ENCODE data around the gene CASZ1. TPM values are rescaled to one million over a fixed set of nuclear protein-coding genes. Genes with fewer than 3 reads are reported as not detected.
A peak's percentile ranks its signal among the peaks of the same experiment; 100 is the strongest.

The CASZ1 gene
- total and polyA plus RNA-seq, 2 experiments from 2014 or later = 6.2 to 6.7 TPM

GRCh38 chr1:10606064-10606463, 190.4 kb downstream of the CASZ1 start:
- no peaks in the 10 kb centered on the region for H3K4me1 ChIP-seq (ENCODE audit: insufficient read depth)
- TF ChIP-seq CREB1 (CRISPR knock-in tag; IDR thresholded peaks at IDR 0.05; ENCODE audit: low read depth) = no peak
- no peak for TF ChIP-seq EZH2phosphoT487 (IDR thresholded peaks at IDR 0.05; ENCODE audit: unreplicated experiment)
- TF ChIP-seq POLR2AphosphoS5 (IDR thresholded peaks at IDR 0.05; ENCODE audit: low read depth) = no peak
- no peak for TF ChIP-seq ZNF331 (CRISPR knock-in tag; IDR thresholded peaks at IDR 0.05; ENCODE audit: low read depth)
- TF ChIP-seq, protein P1, sequence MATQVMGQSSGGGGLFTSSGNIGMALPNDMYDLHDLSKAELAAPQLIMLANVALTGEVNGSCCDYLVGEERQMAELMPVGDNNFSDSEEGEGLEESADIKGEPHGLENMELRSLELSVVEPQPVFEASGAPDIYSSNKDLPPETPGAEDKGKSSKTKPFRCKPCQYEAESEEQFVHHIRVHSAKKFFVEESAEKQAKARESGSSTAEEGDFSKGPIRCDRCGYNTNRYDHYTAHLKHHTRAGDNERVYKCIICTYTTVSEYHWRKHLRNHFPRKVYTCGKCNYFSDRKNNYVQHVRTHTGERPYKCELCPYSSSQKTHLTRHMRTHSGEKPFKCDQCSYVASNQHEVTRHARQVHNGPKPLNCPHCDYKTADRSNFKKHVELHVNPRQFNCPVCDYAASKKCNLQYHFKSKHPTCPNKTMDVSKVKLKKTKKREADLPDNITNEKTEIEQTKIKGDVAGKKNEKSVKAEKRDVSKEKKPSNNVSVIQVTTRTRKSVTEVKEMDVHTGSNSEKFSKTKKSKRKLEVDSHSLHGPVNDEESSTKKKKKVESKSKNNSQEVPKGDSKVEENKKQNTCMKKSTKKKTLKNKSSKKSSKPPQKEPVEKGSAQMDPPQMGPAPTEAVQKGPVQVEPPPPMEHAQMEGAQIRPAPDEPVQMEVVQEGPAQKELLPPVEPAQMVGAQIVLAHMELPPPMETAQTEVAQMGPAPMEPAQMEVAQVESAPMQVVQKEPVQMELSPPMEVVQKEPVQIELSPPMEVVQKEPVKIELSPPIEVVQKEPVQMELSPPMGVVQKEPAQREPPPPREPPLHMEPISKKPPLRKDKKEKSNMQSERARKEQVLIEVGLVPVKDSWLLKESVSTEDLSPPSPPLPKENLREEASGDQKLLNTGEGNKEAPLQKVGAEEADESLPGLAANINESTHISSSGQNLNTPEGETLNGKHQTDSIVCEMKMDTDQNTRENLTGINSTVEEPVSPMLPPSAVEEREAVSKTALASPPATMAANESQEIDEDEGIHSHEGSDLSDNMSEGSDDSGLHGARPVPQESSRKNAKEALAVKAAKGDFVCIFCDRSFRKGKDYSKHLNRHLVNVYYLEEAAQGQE (IDR thresholded peaks at IDR 0.05; ENCODE audit: unreplicated experiment) = no peak
- TF ChIP-seq, protein P2, sequence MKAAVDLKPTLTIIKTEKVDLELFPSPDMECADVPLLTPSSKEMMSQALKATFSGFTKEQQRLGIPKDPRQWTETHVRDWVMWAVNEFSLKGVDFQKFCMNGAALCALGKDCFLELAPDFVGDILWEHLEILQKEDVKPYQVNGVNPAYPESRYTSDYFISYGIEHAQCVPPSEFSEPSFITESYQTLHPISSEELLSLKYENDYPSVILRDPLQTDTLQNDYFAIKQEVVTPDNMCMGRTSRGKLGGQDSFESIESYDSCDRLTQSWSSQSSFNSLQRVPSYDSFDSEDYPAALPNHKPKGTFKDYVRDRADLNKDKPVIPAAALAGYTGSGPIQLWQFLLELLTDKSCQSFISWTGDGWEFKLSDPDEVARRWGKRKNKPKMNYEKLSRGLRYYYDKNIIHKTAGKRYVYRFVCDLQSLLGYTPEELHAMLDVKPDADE (IDR thresholded peaks at IDR 0.05) = no peak
- no peak for TF ChIP-seq ZNF114 (CRISPR knock-in tag; IDR thresholded peaks at IDR 0.05)
- no peak for TF ChIP-seq JUNB (IDR thresholded peaks at IDR 0.05; ENCODE audit: unreplicated experiment)
- no peak for TF ChIP-seq CTCF (conservative IDR thresholded peaks at IDR 0.05; ENCODE audit: low read depth in 2 of 2)
- TF ChIP-seq, protein P3, sequence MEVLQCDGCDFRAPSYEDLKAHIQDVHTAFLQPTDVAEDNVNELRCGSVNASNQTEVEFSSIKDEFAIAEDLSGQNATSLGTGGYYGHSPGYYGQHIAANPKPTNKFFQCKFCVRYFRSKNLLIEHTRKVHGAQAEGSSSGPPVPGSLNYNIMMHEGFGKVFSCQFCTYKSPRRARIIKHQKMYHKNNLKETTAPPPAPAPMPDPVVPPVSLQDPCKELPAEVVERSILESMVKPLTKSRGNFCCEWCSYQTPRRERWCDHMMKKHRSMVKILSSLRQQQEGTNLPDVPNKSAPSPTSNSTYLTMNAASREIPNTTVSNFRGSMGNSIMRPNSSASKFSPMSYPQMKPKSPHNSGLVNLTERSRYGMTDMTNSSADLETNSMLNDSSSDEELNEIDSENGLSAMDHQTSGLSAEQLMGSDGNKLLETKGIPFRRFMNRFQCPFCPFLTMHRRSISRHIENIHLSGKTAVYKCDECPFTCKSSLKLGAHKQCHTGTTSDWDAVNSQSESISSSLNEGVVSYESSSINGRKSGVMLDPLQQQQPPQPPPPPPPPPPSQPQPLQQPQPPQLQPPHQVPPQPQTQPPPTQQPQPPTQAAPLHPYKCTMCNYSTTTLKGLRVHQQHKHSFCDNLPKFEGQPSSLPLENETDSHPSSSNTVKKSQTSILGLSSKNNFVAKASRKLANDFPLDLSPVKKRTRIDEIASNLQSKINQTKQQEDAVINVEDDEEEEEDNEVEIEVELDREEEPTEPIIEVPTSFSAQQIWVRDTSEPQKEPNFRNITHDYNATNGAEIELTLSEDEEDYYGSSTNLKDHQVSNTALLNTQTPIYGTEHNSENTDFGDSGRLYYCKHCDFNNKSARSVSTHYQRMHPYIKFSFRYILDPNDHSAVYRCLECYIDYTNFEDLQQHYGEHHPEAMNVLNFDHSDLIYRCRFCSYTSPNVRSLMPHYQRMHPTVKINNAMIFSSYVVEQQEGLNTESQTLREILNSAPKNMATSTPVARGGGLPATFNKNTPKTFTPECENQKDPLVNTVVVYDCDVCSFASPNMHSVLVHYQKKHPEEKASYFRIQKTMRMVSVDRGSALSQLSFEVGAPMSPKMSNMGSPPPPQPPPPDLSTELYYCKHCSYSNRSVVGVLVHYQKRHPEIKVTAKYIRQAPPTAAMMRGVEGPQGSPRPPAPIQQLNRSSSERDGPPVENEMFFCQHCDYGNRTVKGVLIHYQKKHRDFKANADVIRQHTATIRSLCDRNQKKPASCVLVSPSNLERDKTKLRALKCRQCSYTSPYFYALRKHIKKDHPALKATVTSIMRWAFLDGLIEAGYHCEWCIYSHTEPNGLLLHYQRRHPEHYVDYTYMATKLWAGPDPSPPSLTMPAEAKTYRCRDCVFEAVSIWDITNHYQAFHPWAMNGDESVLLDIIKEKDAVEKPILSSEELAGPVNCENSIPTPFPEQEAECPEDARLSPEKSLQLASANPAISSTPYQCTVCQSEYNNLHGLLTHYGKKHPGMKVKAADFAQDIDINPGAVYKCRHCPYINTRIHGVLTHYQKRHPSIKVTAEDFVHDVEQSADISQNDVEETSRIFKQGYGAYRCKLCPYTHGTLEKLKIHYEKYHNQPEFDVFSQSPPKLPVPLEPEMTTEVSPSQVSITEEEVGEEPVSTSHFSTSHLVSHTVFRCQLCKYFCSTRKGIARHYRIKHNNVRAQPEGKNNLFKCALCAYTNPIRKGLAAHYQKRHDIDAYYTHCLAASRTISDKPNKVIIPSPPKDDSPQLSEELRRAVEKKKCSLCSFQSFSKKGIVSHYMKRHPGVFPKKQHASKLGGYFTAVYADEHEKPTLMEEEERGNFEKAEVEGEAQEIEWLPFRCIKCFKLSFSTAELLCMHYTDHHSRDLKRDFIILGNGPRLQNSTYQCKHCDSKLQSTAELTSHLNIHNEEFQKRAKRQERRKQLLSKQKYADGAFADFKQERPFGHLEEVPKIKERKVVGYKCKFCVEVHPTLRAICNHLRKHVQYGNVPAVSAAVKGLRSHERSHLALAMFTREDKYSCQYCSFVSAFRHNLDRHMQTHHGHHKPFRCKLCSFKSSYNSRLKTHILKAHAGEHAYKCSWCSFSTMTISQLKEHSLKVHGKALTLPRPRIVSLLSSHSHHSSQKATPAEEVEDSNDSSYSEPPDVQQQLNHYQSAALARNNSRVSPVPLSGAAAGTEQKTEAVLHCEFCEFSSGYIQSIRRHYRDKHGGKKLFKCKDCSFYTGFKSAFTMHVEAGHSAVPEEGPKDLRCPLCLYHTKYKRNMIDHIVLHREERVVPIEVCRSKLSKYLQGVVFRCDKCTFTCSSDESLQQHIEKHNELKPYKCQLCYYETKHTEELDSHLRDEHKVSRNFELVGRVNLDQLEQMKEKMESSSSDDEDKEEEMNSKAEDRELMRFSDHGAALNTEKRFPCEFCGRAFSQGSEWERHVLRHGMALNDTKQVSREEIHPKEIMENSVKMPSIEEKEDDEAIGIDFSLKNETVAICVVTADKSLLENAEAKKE (CRISPR knock-in tag; IDR thresholded peaks at IDR 0.05) = no peak
- no peak for TF ChIP-seq EZH2 (IDR thresholded peaks at IDR 0.05; ENCODE audit: low read depth, unreplicated experiment)
- TF ChIP-seq NANOG (IDR thresholded peaks at IDR 0.05; ENCODE audit: borderline replicate concordance) = no peak
- no peak for TF ChIP-seq STAT1 (IDR thresholded peaks at IDR 0.05; ENCODE audit: unreplicated experiment)
- H3K27me3 ChIP-seq (ENCODE audit: insufficient read depth) = no peaks in the 10 kb centered on the region
- DNase-seq (ENCODE audit: low spot score) (no peak), ATAC-seq (peak; percentile 79)
- no peak overlapping the region for H2AFZ ChIP-seq
- no peaks in the 10 kb centered on the region for H3K36me3 ChIP-seq (ENCODE audit: insufficient read depth)
- peaks cover 10% of the 10 kb centered on the region for H3K27me3 Mint-ChIP-seq (ENCODE audit: insufficient read depth, low read depth, poor library complexity)
- no peak overlapping the region for H3K4me3 Mint-ChIP-seq
- no peaks in the 10 kb centered on the region for H3F3A ChIP-seq (replicated peaks; ENCODE audit: low read depth)
- 0 out of 2 replicates have a peak overlapping the region, but pooled peaks have one; percentile 61 for H3K27ac ChIP-seq (ENCODE audit: low read depth)
- H3K4me3 ChIP-seq = no peak overlapping the region
- H4K20me1 ChIP-seq (replicated peaks; ENCODE audit: insufficient read depth) = no peaks in the 10 kb centered on the region
- H3K9me2 ChIP-seq (ENCODE audit: insufficient read depth) = no peaks in the 10 kb centered on the region
- no peak overlapping the region for H3K27ac Mint-ChIP-seq
- H3K79me2 ChIP-seq (replicated peaks; ENCODE audit: insufficient read depth) = no peaks in the 10 kb centered on the region
- no peaks in the 10 kb centered on the region; the same call in 2 of the 3 replicates for H3K9me3 Mint-ChIP-seq
- H3K4me2 ChIP-seq = no peak overlapping the region
- H3K36me3 Mint-ChIP-seq (ENCODE audit: low read depth) = no peaks in the 10 kb centered on the region
- H3K4me1 Mint-ChIP-seq = peaks cover 26% of the 10 kb centered on the region
